Activated naive CD8-positive, alpha-beta T cell treated with anti-CD3 and anti-CD28 coated beads, Interleukin-2, amount 50 U/mL, for 24 hours (primary cell): ENCODE results near the gene ZCCHC14.

Source experiments
- ATAC-seq: fragments of 150-1000 bp; cut with Tn5 transposase; one replicate; pipeline ENCODE4 v1.10.0; 2021
- DNase-seq: peaks from one replicate; pipeline ENCODE4 v3.0.0; 2021
- H3K27ac Mint-ChIP-seq: one replicate; pipeline ENCODE4 v1.8.0; 2021; ENCODE audit warnings: mild to moderate bottlenecking, mixed read lengths
- H3K27me3 Mint-ChIP-seq: one replicate; pipeline ENCODE4 v1.8.0; 2021; ENCODE audit warnings: mixed read lengths
- H3K36me3 Mint-ChIP-seq: one replicate; pipeline ENCODE4 v1.8.0; 2021; ENCODE audit warnings: low read depth, mixed read lengths
- H3K4me1 Mint-ChIP-seq: one replicate; pipeline ENCODE4 v1.8.0; 2021; ENCODE audit warnings: mixed read lengths
- H3K4me3 Mint-ChIP-seq: one replicate; pipeline ENCODE4 v1.8.0; 2021; ENCODE audit warnings: mild to moderate bottlenecking, moderate library complexity, mixed read lengths
- H3K9me3 Mint-ChIP-seq: one replicate; pipeline ENCODE4 v1.8.0; 2021; ENCODE audit warnings: mixed read lengths

The ZCCHC14 gene

DNA sequence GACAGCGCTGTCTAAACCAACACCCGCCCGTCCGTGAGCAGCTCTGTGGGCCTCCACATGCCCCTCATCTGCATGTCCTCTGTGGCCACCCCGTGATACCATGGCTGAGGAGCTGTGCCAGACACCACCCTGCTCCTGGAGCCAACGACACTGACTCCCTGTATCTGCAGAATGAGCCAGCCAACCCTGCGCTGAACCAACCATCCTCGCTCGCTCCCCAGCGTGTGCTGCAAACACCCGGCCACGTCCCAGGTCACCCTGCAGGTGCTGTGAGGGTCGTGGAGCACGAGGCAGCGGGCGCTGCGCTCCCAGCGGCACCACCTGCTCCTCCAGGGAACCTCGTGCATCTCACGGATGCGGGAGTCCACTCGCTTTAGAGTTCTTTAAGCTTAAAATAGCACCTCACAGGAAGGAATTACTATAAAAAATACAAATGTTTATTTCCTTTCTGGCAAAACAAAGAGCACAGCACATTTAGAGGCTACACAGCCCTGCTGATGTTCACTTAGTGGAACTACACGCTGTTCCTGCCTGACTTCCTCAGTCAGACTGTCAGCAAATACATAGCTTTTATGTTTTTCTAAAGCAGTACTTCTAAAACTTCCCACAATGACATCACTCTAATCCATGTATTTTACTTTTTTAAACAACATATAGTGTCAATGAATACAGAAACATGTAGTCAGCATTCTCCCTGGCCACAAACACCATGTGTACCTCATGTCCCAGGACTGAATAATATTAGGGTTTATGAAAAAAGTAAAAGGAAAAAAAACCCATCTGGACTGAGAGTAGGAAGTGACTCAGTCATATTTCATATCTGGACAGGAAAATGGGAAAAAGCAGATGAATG is 57.2 kb downstream of the ZCCHC14 start:
- H3K9me3 Mint-ChIP-seq: no peaks in the 10 kb centered on the region
- ATAC-seq: no peak
- H3K27ac Mint-ChIP-seq: peak overlapping the region; percentile 52
- H3K27me3 Mint-ChIP-seq: no peaks in the 10 kb centered on the region
- H3K4me1 Mint-ChIP-seq: peaks cover 25% of the 10 kb centered on the region
- H3K36me3 Mint-ChIP-seq: peaks cover 2% of the 10 kb centered on the region
- DNase-seq: no peak
- H3K4me3 Mint-ChIP-seq: peak overlapping the region; percentile 40

DNA sequence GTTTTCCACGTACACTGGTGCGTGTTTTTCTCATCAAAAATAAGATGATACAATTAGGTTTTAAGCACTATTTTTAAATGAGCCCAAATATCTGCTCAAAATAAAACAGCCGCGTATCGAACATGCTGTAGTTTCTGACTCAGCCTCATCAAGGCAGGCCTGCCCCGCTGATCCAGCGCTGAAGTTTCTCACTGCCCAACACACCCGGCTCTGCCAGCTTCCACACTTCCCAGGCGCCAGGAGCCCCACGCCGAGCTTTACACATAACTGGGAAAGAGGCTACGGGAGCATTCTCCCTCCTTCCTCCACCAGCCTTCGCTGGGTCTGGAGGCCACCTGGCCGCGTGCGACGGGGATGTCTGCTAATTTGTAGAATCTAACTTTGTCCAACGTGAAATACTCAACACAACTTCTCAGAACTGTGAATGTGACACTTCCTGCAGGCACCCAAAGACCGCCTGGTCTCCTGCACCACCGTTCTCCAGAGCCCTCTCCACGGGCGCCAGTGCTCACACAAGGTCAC is 58.6 kb downstream of the ZCCHC14 start:
- H3K27ac Mint-ChIP-seq: no peak overlapping the region
- peaks cover 25% of the 10 kb centered on the region for H3K4me1 Mint-ChIP-seq
- H3K4me3 Mint-ChIP-seq: no peak overlapping the region
- H3K36me3 Mint-ChIP-seq: peaks cover 4% of the 10 kb centered on the region
- H3K27me3 Mint-ChIP-seq: no peaks in the 10 kb centered on the region
- no peak for DNase-seq
- ATAC-seq: no peak
- H3K9me3 Mint-ChIP-seq: no peaks in the 10 kb centered on the region

DNA sequence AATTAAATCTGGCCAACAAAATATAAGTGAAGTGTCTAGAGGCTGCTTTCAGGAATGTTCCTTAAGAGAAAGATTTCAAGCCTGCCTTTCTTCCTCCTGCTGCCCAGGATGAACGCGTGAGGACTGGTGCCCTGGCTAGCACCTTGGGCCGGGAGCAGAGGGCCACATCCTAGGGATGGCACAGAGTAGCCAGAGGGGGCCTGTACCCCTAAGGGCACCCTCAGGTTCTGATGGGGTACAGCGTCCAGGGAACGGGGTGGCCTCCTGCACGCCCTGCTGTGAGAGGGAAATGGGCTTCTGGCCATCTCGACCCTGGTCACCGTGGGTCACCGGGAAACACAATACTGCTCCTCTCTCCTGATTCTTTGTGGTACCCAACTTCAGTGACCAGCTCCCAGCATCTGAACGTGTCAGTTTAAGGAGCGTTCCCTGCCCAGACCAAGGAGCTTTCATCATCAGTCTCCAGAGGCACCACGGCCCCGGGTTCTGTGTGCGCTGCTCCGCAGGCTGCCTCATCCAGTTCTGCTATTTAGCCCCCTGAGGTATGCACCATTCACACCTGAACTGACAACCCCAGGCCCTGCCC is 60.4 kb downstream of the ZCCHC14 start:
- ATAC-seq (no peak), DNase-seq (no peak)
- no peaks in the 10 kb centered on the region for H3K27me3 Mint-ChIP-seq
- peaks cover 23% of the 10 kb centered on the region for H3K4me1 Mint-ChIP-seq
- no peaks in the 10 kb centered on the region for H3K9me3 Mint-ChIP-seq
- H3K27ac Mint-ChIP-seq: no peak overlapping the region
- H3K36me3 Mint-ChIP-seq: peaks cover 4% of the 10 kb centered on the region
- no peak overlapping the region for H3K4me3 Mint-ChIP-seq

DNA sequence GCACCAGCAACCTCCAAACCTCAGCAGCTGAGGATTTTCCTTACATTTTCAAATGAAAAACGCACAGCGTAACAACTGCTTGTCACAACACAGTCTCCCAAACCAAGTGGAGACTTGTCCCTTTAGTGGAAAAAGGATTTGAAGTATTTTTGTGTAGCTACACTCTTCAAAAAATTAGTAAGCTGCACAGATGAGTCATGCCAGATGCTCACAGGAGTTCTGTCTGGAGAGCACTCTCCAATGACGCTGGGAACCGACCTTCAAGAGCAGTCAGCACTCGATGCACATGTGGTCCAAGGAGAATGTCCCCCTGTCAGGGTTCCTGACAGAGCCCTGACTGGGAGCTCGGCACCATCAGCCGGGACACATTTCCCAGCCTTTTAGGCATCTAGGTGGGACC is 60.9 kb downstream of the ZCCHC14 start:
- Mint-ChIP-seq H3K9me3 (no peaks in the 10 kb centered on the region), H3K27ac (no peak overlapping the region), H3K4me1 (peaks cover 21% of the 10 kb centered on the region), H3K27me3 (no peaks in the 10 kb centered on the region), H3K4me3 (no peak overlapping the region), H3K36me3 (peaks cover 4% of the 10 kb centered on the region)
- no peak for ATAC-seq
- no peak for DNase-seq

DNA sequence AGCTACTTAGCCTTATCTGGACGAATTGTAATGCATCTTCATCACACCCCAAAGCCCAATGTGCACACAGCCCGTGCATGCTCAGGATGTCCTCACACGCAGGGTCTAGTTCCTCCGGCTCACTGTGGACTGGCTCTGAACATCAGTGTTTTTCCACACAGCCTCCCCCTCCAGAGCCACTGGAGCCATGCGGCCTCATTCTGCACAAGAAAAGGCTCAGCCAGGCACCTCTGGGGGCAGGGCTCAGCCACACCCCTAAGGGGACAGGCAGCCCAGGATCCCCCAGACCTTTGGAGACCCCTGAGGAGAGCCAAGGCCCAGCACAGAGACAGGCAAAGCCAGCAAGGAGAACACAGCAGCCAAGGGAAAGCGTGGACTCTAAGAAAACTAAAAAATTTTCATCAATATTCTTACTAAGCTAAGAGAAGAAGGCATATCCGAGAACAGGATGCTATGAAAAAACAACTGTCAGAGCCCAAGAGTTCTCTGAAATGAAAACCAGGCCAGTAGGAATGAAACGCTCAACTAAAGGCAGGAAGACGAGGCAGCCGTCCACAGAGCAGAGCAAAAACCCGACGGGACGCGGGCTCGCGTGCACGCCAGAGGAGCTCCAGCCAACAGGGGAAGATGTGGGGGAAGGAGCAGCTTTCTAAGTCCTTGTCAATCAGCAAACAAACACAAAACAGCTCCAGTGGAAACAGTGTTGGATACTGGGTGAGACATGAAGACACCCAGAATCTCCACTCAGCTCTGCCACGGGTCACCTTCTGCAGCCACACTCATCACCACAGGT is 66.2 kb downstream of the ZCCHC14 start:
- ATAC-seq: no peak
- Mint-ChIP-seq H3K27me3 (no peaks in the 10 kb centered on the region), H3K36me3 (peaks cover 5% of the 10 kb centered on the region), H3K4me1 (no peaks in the 10 kb centered on the region), H3K27ac (no peak overlapping the region), H3K9me3 (no peaks in the 10 kb centered on the region), H3K4me3 (no peak overlapping the region)
- no peak for DNase-seq

DNA sequence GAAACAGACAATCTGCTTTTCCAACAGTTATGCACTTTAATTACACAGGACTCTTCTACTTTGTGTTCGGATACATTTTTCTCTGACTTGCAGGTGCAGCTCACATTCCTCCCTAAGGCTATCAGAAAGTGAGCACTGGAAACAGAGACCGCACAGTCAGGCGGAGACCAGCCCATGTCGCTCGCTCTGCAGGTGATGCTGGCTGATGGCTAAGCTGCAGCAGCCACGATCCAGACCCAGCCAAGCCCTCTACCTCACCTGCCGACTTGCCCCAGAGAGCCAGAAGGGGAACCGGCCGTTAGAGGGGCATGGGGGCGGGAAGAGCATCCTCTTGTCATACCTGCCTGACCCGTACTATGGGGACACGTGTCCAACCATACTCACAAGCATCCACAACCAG is 66.9 kb downstream of the ZCCHC14 start:
- Mint-ChIP-seq H3K4me3 (no peak overlapping the region), H3K4me1 (no peaks in the 10 kb centered on the region), H3K36me3 (peaks cover 8% of the 10 kb centered on the region), H3K27ac (no peak overlapping the region), H3K9me3 (no peaks in the 10 kb centered on the region), H3K27me3 (no peaks in the 10 kb centered on the region)
- no peak for ATAC-seq
- DNase-seq: no peak

DNA sequence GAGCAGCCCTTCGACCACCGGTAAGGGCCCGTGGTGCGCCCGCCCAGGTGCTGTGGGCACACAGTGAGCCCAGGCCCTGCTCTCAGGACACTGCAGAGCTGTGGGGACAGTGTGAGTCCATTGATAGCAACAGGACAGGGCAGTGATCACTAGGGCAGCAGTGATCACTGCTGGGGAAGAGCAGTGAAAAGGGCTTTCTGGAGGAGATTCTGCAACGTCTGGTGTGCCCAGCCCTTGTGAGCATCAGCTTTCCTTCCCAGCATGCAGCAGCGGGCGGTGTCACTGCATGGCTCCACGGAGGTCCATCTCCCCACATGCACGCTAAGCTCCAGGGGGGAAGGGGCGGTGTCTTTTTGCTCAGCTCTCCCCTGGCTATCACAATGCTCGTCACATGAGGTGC is 68.6 kb downstream of the ZCCHC14 start:
- no peaks in the 10 kb centered on the region for H3K4me1 Mint-ChIP-seq
- ATAC-seq (no peak), DNase-seq (no peak)
- peaks cover 9% of the 10 kb centered on the region for H3K36me3 Mint-ChIP-seq
- no peaks in the 10 kb centered on the region for H3K9me3 Mint-ChIP-seq
- no peak overlapping the region for H3K27ac Mint-ChIP-seq
- H3K4me3 Mint-ChIP-seq: no peak overlapping the region
- H3K27me3 Mint-ChIP-seq: no peaks in the 10 kb centered on the region

DNA sequence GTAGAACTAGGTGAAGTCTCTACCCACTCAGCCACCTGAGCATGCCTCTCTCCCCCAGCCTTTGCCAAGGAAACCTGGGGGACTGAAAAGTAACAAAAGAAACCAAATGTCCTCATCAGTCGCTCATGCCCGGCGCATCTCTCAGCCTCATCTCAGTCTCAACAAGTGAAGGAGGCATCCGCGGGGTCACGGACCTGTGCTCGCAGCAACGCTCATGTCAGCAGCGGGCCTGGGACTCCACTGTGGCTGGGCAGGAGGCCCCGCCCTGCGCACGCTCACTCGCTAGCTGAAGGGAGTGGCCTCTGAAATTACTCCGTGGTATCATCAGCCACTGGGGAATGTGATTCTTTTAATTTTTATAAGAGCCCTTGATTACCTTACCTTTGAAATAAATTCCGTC is 69.4 kb downstream of the ZCCHC14 start:
- Mint-ChIP-seq H3K27me3 (no peaks in the 10 kb centered on the region), H3K4me1 (no peaks in the 10 kb centered on the region), H3K4me3 (no peak overlapping the region), H3K9me3 (no peaks in the 10 kb centered on the region), H3K27ac (no peak overlapping the region), H3K36me3 (peaks cover 9% of the 10 kb centered on the region)
- DNase-seq: no peak
- no peak for ATAC-seq

DNA sequence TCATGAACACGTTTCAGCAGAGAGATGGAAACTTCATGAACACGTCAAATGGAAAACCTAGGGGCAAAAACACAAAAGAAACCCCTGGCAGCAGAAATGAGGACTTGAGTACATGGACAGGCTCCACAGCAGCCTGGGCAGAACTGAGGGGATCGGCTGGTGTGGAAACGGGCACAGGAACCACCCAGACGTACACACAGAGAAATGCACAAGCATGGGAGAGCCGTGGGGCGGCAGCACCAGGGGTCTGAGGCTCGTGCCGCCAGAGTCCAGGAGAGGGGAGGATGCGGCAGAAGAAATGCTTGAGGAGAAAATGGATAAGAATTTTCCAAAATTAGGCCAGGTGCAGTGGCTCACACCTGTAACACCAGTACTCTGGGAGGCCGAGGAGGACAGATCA is 70.7 kb downstream of the ZCCHC14 start:
- H3K27me3 Mint-ChIP-seq: no peaks in the 10 kb centered on the region
- no peak overlapping the region for H3K4me3 Mint-ChIP-seq
- H3K27ac Mint-ChIP-seq: no peak overlapping the region
- DNase-seq (no peak), ATAC-seq (no peak)
- H3K9me3 Mint-ChIP-seq: no peaks in the 10 kb centered on the region
- no peaks in the 10 kb centered on the region for H3K4me1 Mint-ChIP-seq
- peaks cover 9% of the 10 kb centered on the region for H3K36me3 Mint-ChIP-seq

DNA sequence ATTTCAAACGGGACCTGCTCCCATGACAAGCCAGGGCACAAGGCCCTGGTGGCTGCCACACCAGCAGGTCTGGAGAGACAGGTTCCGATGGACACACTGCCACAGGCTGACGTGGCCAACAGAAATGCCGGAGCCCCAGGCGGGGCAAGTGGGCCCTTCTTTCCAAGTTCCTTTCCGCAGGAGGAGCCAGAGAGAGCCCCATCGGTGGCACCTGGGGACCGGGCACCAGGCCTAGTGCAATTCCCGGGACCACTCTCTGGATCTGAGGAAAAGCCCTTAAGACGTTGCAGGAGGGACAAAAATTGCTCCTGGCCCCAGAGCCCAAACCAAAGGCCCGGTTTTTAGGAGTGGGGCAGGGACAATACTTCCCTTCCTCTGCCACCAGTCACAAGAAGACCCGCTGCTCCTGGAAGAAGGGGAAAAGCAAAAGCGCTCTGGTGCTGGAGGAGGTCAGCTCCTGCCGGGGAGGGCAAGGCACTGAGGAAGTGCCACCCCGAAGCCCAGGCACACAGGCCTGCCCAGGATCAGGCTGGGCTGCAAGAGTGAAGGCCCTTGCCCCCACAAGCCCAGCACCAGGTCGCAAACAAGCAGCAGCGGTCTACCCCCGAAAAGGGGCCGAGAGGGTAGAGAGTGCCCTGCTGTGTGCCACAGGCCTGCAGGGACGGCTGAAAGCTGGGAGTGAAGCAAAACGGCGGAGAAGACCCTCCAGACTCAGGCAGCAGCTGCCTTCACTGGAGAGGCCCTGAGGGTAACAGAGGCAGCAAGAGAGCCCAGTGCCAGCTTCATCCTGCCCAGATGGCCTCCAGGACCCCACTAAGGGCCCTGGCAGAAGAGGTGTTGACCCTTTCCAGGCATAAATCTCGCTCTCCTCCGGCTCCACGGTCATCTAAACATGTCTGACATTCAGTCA is 71.6 kb downstream of the ZCCHC14 start:
- H3K27ac Mint-ChIP-seq: no peak overlapping the region
- H3K4me1 Mint-ChIP-seq: no peaks in the 10 kb centered on the region
- H3K36me3 Mint-ChIP-seq: peaks cover 9% of the 10 kb centered on the region
- H3K27me3 Mint-ChIP-seq: no peaks in the 10 kb centered on the region
- H3K9me3 Mint-ChIP-seq: no peaks in the 10 kb centered on the region
- no peak for DNase-seq
- no peak overlapping the region for H3K4me3 Mint-ChIP-seq
- no peak for ATAC-seq

DNA sequence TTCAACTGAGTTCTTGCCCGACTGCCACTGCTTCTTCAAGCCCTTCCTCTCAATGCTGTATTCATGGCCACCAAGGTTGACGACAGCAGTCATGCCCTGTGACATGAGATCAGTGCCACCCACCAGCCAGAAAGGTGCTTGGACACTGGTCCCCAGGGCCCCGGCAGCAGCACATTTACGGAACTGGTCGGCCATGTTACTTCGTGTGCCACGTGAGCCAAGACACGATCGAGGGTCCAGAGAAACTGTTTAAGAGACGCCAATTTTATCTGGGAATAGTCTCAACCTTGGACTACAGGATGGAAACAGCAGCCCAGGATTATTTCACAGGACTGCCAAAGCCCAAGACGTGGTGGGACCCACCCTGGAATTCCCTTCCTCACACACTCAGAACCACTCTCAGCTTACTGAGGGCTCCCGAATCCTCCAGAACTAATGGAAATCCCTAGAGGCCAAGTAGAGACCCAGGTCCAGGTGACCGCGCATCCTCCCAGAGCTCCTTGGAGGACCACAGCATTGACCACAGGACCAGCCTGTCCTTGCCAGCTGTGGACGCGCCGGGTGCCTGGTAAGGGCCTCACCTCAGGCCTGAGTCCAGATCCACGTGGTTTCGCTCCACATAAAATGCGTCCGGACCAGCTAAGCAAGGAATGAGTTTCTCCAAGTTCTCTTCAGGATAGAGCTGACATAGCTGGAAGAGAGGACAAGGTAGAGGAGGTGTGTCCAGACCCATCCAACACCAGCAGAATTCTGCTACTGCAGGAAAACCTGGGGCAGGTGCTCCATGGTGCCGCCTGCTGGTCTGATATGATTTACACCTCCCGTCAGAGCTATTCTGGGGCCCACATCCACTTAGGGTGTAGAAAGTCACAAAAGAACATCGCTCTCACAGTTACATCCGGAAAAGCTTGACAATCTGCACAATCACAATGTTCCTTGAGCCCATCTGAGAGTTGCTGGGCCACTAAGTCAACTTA is 72.5 kb downstream of the ZCCHC14 start:
- ATAC-seq: no peak
- no peak overlapping the region for H3K4me3 Mint-ChIP-seq
- no peaks in the 10 kb centered on the region for H3K9me3 Mint-ChIP-seq
- H3K27ac Mint-ChIP-seq: no peak overlapping the region
- no peaks in the 10 kb centered on the region for H3K4me1 Mint-ChIP-seq
- H3K36me3 Mint-ChIP-seq: peaks cover 9% of the 10 kb centered on the region
- no peaks in the 10 kb centered on the region for H3K27me3 Mint-ChIP-seq
- DNase-seq: no peak

DNA sequence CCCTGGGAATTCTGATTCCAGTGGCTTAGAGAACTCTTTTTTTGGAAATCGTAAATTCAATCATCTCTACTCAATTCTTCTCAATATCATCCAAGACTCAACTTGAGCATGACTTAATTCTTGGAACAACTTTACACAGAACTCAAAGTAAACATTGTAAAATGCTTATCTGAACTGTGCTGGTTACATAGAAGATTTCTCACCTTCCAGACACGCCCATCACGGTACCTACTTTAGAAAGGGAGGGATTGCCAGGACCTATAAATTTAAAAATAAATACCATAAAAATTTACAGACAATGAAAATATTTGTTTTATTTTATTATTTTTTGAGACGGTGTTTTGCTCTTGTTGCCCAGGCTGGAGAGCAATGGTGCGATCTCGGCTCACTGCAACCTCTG is 74.2 kb downstream of the ZCCHC14 start:
- Mint-ChIP-seq H3K36me3 (peaks cover 7% of the 10 kb centered on the region), H3K4me1 (no peaks in the 10 kb centered on the region), H3K9me3 (no peaks in the 10 kb centered on the region), H3K27ac (no peak overlapping the region), H3K4me3 (no peak overlapping the region), H3K27me3 (no peaks in the 10 kb centered on the region)
- no peak for DNase-seq
- no peak for ATAC-seq

DNA sequence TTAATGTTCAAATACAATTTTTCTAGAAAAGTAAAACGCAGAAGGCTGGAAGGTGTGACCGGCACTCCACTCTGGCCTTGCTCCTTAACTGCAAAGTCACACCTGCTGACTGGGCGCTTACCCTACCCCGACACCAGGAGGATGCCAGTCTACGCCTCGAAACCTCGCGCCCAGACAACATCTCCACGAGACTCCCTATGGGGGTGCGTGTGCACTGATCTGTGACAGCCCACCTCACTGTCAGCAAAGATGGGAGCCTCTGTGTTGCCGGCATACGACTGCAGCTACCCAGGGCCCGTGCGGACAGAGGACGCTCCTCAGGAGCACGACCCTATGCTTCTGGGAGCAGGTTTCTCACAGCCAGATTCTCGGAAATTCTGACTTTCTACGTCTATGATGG is 74.6 kb downstream of the ZCCHC14 start:
- H3K9me3 Mint-ChIP-seq: no peaks in the 10 kb centered on the region
- no peak for DNase-seq
- H3K27me3 Mint-ChIP-seq: no peaks in the 10 kb centered on the region
- no peak for ATAC-seq
- H3K4me1 Mint-ChIP-seq: no peaks in the 10 kb centered on the region
- peaks cover 7% of the 10 kb centered on the region for H3K36me3 Mint-ChIP-seq
- no peak overlapping the region for H3K27ac Mint-ChIP-seq
- no peak overlapping the region for H3K4me3 Mint-ChIP-seq
